B cell (primary cell): ENCODE measurements around the gene EFCAB13.

ENCODE experiments used
- EZH2 ChIP-seq: IDR thresholded peaks from 2 replicates; pipeline ENCODE4 v1.6.1; 2012; ENCODE audit warnings: borderline replicate concordance, low read depth, mild to moderate bottlenecking, moderate library complexity, low read length; ENCODE audit not compliant: insufficient read depth, poor library complexity, severe bottlenecking
- TF ChIP-seq, protein P1 (sequence below): fragments of 200-600 bp; IDR thresholded peaks from one replicate; pipeline ENCODE4 v1.8.0; 2022; ENCODE audit warnings: antibody characterized with exemption, mild to moderate bottlenecking

DNA sequence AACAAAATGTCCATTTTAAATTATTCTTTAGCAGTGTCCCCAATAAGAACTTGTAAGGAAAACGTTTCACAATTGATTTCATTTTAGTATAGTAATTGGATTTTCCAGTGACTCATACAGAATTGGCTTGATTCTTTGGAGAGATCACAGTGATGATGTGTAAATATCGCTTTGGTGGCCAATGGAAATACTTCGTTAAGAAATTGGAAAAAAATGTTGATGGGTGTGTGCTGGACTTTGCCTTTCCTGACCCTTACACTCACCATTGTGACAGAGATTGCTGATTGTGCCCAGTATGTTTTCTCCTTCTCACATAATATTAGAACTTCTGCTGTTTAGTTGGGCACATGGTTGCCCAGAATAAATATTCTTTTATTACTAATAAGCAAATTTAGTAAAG is 7.4 kb upstream of the EFCAB13 start:
- TF ChIP-seq, protein P1, sequence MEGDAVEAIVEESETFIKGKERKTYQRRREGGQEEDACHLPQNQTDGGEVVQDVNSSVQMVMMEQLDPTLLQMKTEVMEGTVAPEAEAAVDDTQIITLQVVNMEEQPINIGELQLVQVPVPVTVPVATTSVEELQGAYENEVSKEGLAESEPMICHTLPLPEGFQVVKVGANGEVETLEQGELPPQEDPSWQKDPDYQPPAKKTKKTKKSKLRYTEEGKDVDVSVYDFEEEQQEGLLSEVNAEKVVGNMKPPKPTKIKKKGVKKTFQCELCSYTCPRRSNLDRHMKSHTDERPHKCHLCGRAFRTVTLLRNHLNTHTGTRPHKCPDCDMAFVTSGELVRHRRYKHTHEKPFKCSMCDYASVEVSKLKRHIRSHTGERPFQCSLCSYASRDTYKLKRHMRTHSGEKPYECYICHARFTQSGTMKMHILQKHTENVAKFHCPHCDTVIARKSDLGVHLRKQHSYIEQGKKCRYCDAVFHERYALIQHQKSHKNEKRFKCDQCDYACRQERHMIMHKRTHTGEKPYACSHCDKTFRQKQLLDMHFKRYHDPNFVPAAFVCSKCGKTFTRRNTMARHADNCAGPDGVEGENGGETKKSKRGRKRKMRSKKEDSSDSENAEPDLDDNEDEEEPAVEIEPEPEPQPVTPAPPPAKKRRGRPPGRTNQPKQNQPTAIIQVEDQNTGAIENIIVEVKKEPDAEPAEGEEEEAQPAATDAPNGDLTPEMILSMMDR, result no peak
- TF ChIP-seq EZH2, result no peak
